ENCODE measurements around the gene CNGA3. TPM values are rescaled to one million over a fixed set of nuclear protein-coding genes. Genes with fewer than 3 reads are reported as not detected.

Gene CNGA3
- total RNA-seq, 2 experiments from 2014 or later, result not detected

GRCh38 chr2:98383166-98383565 lies 36.9 kb downstream of the CNGA3 start:
- H3K9me3 ChIP-seq (ENCODE audit: low read length), result no peaks in the 10 kb centered on the region
- CTCF ChIA-PET (ENCODE audit: unreplicated experiment), result no interaction called here
- no peaks in the 10 kb centered on the region for H3K4me1 ChIP-seq (ENCODE audit: insufficient read depth, low read length, poor library complexity, severe bottlenecking)
- TF ChIP-seq CTCF (conservative IDR thresholded peaks at IDR 0.05; ENCODE audit: low read length), result no peak
- no peak for TF ChIP-seq EZH2phosphoT487 (IDR thresholded peaks at IDR 0.05; ENCODE audit: borderline replicate concordance, low read depth, low read length)
- H2AFZ ChIP-seq (ENCODE audit: low read length), result no peak overlapping the region
- POLR2A ChIA-PET, result no interaction called here
- no peak for DNase-seq (ENCODE audit: low spot score)
- no peaks in the 10 kb centered on the region for H4K20me1 ChIP-seq (ENCODE audit: insufficient read depth, low read length)
- no peaks in the 10 kb centered on the region for H3K9me2 ChIP-seq (ENCODE audit: insufficient read depth, low read length)
- H3K36me3 ChIP-seq (ENCODE audit: insufficient read depth, low read length), result no peaks in the 10 kb centered on the region
- no peak overlapping the region for H3K4me3 ChIP-seq (ENCODE audit: low read depth, low read length, poor library complexity, severe bottlenecking)
- no peak overlapping the region for H3K4me2 ChIP-seq (ENCODE audit: low read length)
- H3K27ac ChIP-seq (ENCODE audit: low read depth, low read length, poor library complexity, severe bottlenecking), result no peak overlapping the region
- H3K79me2 ChIP-seq (ENCODE audit: insufficient read depth, low read depth, low read length), result no peaks in the 10 kb centered on the region
- intact Hi-C loops (cut with micrococcal nuclease; ENCODE audit: unreplicated experiment), result loop anchor here (10.0 kb wide), 1 partner anchor 608 kb away; no protein-coding TSS in a partner anchor
- BruUV-seq (replicated peaks), result no TSS peak

- Histone ChIP-seq H3K9me2 (ENCODE audit: insufficient read depth, low read length) (no peaks in the 10 kb centered on the region), H4K20me1 (ENCODE audit: insufficient read depth, low read length) (no peaks in the 10 kb centered on the region), H3K36me3 (ENCODE audit: insufficient read depth, low read length) (no peaks in the 10 kb centered on the region), H3K9me3 (ENCODE audit: low read length) (no peaks in the 10 kb centered on the region), H3K79me2 (ENCODE audit: insufficient read depth, low read depth, low read length) (no peaks in the 10 kb centered on the region), H3K4me2 (ENCODE audit: low read length) (no peak overlapping the region), H2AFZ (ENCODE audit: low read length) (no peak overlapping the region), H3K4me3 (ENCODE audit: low read depth, low read length, poor library complexity, severe bottlenecking) (no peak overlapping the region), H3K27ac (ENCODE audit: low read depth, low read length, poor library complexity, severe bottlenecking) (no peak overlapping the region), H3K4me1 (ENCODE audit: insufficient read depth, low read length, poor library complexity, severe bottlenecking) (no peaks in the 10 kb centered on the region)
- peak; percentile 77 for DNase-seq (ENCODE audit: low spot score)
- ChIA-PET CTCF (ENCODE audit: unreplicated experiment) (interaction anchor here (1.4 kb wide), 1 partner anchor 685 kb away, joined by 4 read pairs; no protein-coding TSS in a partner anchor), POLR2A (no interaction called here)
- TF ChIP-seq CTCF (conservative IDR thresholded peaks at IDR 0.05; ENCODE audit: low read length), result peak; percentile 98
- no peak for TF ChIP-seq EZH2phosphoT487 (IDR thresholded peaks at IDR 0.05; ENCODE audit: borderline replicate concordance, low read depth, low read length)
- no TSS peak for BruUV-seq (replicated peaks)
- intact Hi-C loops (cut with micrococcal nuclease; ENCODE audit: unreplicated experiment), result loop anchor here (1.0 to 10.0 kb wide), 5 partner anchors 579 to 794 kb away; partner anchors contain the start of gene ZAP70
Measured at GRCh38 chr2:98385050-98385699, 38.9 kb downstream of the CNGA3 start.

GRCh38 chr2:98387478-98387877 lies 41.2 kb downstream of the CNGA3 start:
- Histone ChIP-seq H3K9me3 (ENCODE audit: low read length) (no peaks in the 10 kb centered on the region), H3K27ac (ENCODE audit: low read depth, low read length, poor library complexity, severe bottlenecking) (no peak overlapping the region), H3K4me2 (ENCODE audit: low read length) (no peak overlapping the region), H4K20me1 (ENCODE audit: insufficient read depth, low read length) (no peaks in the 10 kb centered on the region), H3K9me2 (ENCODE audit: insufficient read depth, low read length) (no peaks in the 10 kb centered on the region), H3K4me3 (ENCODE audit: low read depth, low read length, poor library complexity, severe bottlenecking) (no peak overlapping the region), H3K36me3 (ENCODE audit: insufficient read depth, low read length) (no peaks in the 10 kb centered on the region), H3K4me1 (ENCODE audit: insufficient read depth, low read length, poor library complexity, severe bottlenecking) (no peaks in the 10 kb centered on the region), H2AFZ (ENCODE audit: low read length) (no peak overlapping the region), H3K79me2 (ENCODE audit: insufficient read depth, low read depth, low read length) (no peaks in the 10 kb centered on the region)
- intact Hi-C loops (cut with micrococcal nuclease; ENCODE audit: unreplicated experiment), result loop anchor here (5.0 to 10.0 kb wide), 2 partner anchors 613 to 675 kb away; partner anchors contain the start of gene ZAP70
- ChIA-PET POLR2A (no interaction called here), CTCF (ENCODE audit: unreplicated experiment) (no interaction called here)
- BruUV-seq (replicated peaks), result no TSS peak
- DNase-seq (ENCODE audit: low spot score), result no peak
- no peak for TF ChIP-seq EZH2phosphoT487 (IDR thresholded peaks at IDR 0.05; ENCODE audit: borderline replicate concordance, low read depth, low read length)
- TF ChIP-seq CTCF (conservative IDR thresholded peaks at IDR 0.05; ENCODE audit: low read length), result no peak

All from OCI-LY7 (cell line).